GM18520 (cell line): Measurements from ENCODE around the gene DMRT1.

Source experiments
- ATAC-seq: cut with Tn5 transposase; IDR thresholded peaks from one replicate; pipeline ENCODE4 v1.9.1; 2021; ENCODE audit not compliant: unreplicated experiment

DMRT1 gene

GRCh38 chr9:920927-921326, 79.4 kb downstream of the DMRT1 start:
- no peak for ATAC-seq

GRCh38 chr9:922171-922570, 80.7 kb downstream of the DMRT1 start:
- no peak for ATAC-seq

- ATAC-seq = no peak
These were observed 81.2 kb downstream of the DMRT1 start for GRCh38 chr9:922731-923130.

GRCh38 chr9:926976-927375, 85.5 kb downstream of the DMRT1 start:
- no peak for ATAC-seq

GRCh38 chr9:928363-929042, 87.0 kb downstream of the DMRT1 start:
- no peak for ATAC-seq

- ATAC-seq = no peak
These were observed 88.2 kb downstream of the DMRT1 start for GRCh38 chr9:929719-930118.

- ATAC-seq = no peak
These were observed 91.9 kb downstream of the DMRT1 start for GRCh38 chr9:933356-933755.

- no peak for ATAC-seq
These were observed 94.0 kb downstream of the DMRT1 start for GRCh38 chr9:935348-935965.

GRCh38 chr9:942805-943580, 101.5 kb downstream of the DMRT1 start:
- no peak for ATAC-seq

GRCh38 chr9:947985-948384, 106.5 kb downstream of the DMRT1 start:
- ATAC-seq = no peak

- ATAC-seq = no peak
These were observed 107.0 kb downstream of the DMRT1 start for GRCh38 chr9:948497-948896.

GRCh38 chr9:950139-950538, 108.6 kb downstream of the DMRT1 start:
- no peak for ATAC-seq

GRCh38 chr9:952546-952945, 111.0 kb downstream of the DMRT1 start:
- ATAC-seq = no peak

GRCh38 chr9:959105-959504, 117.6 kb downstream of the DMRT1 start:
- no peak for ATAC-seq

GRCh38 chr9:959914-960313, 118.4 kb downstream of the DMRT1 start:
- ATAC-seq = no peak

GRCh38 chr9:962023-962422, 120.5 kb downstream of the DMRT1 start:
- ATAC-seq = no peak

- no peak for ATAC-seq
These were observed 124.0 kb downstream of the DMRT1 start for GRCh38 chr9:965497-965896.

GRCh38 chr9:966870-967269, 125.4 kb downstream of the DMRT1 start:
- no peak for ATAC-seq

- ATAC-seq = no peak
These were observed 125.9 kb downstream of the DMRT1 start for GRCh38 chr9:967436-967835.

- no peak for ATAC-seq
These were observed 126.6 kb downstream of the DMRT1 start for GRCh38 chr9:967903-968641.

- no peak for ATAC-seq
These were observed 128.0 kb downstream of the DMRT1 start for GRCh38 chr9:969310-970150.
